Stimulated activated CD8-positive, alpha-beta memory T cell treated with anti-CD3 and anti-CD28 coated beads, Interleukin-2, amount 100 ng/mL, for 48 hours (primary cell): Measurements from ENCODE around the gene STXBP6.
"Not testable (repeated sequence)": the region's sequence is repeated elsewhere in the genome, so short reads cannot be mapped to it uniquely, and the experiment has no call there.

Source experiments
- DNase-seq, 2 donors: peaks; one replicate each; pipeline ENCODE4 v3.0.0-alpha.2; 2020; ENCODE audit warnings: low read depth in 2 of 2

The STXBP6 gene

DNA sequence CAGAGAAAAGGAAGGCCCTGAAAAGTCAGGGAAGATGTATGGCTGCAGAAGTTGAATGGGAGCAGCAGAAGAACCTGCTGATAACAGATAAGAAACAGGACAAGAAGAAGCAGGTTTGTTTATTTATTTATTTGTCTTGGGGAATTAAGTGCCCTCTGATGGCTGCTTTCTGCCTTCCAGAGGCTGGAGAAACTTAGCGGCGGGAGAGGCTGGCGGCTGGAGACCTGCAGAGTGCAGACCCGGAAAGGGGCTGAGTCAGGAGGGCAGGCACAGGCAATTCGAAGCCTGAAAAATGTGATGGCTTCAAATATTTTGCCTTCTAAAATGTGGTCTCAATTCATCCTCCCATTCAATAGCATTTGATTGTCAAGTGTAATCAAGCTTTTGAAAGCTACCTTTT, 247.7 kb downstream of the STXBP6 start:
- DNase-seq, result no peak

DNA sequence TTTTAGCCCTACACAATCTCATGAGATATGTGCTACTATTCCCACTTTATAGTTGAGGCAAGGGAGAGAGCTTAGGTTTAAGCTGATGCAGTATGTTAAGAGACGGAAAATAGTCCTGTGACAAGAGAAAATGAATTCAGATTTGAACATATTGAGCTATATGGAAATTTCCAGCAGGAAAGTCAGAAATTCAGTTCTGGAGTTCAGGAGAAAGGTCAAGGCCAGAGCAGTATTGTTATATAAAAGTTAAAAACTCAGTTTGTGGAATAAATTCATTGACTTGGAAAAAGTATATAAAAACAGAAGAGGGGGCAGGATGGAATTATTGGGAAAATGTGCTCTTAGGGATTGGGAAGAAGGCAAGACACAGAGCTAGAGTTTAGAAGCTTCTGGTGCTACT, 248.9 kb downstream of the STXBP6 start:
- no peak for DNase-seq

DNA sequence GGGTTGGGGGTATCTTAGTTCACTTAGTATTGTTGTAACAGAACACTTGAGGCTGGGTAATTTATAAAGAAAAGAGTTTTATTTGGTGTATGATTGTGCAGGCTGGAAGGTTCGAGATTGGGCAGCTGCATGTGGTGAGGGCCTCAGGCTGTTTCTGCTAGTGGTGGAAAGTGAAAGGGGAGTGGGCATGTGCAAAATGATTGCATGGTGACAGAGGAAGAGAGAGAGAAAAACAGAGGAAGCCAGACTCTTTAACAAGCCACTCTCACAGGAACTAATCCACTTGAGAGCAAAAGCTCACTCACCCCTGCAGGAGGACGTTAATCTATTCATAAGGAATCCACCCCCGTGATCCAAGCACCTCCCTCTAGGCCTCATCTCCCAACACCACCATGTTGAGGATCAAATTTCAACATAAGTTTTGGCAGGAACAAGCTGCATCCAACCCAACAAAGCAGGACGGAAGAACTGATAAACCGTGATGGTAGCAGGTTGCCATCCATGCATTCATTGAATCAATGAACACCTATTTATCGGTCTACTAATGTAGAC, 251.0 kb downstream of the STXBP6 start:
- no peak for DNase-seq

DNA sequence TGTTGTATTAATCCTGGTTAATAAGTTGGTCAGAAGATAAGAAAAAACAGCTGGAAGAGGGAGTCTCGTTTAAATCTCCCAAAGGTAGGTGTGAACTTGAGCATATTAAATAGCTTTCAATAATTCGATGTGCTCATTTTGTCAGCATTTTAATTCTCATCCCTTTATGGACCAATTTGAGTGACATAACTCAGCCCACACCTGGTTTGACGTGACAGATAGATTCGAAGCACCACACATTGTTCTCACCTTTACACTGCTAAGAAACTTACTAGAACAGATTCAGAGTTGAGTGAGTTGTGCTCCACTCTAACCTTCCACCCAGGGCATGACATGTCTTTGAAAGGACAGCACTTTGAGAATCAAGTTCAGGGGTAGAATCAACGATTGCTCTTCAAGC, 254.5 kb downstream of the STXBP6 start:
- no peak for DNase-seq

DNA sequence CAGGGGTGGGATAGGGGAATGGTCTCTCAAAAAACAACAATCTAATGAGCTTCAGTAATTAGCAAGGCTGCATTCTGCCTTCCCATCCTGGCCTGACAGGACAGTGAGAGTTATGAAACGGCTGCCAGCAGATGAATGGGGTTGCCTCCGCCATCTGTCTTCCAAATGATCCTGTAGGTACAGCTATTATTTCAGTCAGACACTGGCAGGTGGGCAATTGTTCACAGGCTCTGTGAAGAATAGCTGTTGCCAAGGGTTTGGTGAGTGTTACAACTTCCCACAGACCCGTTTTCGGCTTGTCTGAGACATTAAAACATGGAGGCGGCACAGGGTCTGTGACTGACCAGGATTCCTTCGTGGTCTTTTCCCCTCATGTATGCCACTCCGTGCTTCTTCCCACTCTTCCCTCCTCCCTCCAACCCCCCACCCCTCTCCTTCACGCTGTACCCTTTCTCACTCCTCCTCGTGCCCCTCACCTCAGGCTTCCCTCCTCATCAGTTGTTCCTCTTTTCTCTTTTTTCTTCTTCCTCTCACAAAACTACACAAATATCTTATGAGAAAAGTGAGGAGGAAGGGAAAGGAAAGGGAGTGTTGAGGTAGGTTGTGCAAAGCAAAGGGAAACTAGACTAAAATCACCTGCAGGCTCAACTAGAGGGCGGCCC, 255.2 kb downstream of the STXBP6 start:
- no peak for DNase-seq

DNA sequence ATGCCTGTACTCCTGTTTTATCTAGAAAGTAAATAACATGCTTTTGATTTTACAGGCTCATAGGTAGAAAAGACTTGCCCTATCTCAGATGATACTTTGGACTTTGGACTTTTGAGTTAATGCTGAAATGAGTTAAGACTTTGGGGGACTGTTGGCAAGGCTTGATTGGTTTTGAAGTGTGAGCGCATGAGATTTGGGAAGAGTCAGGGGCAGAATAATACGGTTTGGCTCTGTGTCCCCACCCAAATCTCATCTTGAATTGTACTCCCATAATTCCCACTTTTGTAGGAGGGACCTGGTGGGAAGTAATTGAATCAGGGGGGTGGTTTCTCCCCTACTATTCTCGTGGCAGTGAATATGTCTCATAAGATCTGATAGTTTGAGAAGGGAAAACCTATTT, 259.8 kb downstream of the STXBP6 start:
- no peak for DNase-seq

DNA sequence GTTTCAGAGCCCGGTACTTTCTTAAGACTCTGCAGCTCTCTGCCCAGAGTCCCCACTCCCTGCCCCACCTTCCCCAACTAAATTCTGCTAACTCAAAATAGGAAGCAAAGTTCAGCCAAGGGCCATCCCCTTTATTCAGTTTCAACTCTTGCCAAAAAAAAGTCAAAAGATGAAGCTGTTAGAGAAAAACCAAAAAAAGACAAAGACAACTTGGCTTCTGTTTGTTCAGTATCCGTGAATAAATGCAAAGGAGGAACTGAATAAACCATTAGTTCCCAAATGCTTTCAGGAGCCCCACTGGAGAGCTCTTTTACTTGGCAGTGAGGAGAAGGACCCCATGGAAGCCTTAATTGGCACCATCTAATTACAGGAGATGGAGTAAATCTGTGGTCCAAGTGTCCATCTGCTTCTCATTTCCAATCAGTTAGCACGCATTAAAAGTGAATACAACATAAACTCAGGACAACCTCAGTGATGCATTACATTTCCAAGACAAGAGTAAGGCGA, 260.5 kb downstream of the STXBP6 start:
- DNase-seq, result no peak

DNA sequence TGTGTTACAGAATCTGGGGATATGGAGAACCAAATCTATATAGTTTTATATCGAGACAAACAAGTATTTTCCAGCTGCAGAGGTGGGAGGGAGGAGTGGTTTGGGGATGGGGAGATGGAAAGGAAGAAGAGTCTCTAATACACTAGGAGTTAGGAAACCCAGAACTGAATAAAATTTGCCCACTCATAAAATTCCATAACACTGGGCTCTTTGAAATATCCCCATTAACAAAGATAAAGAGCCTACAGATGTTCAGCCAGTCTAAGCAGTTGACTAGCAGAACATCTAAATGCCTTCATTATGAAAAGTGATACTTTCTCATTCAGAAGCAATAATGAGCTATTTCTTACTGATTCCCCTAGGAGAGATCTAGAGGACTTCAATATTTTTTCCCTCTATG, 264.2 kb downstream of the STXBP6 start:
- no peak for DNase-seq

DNA sequence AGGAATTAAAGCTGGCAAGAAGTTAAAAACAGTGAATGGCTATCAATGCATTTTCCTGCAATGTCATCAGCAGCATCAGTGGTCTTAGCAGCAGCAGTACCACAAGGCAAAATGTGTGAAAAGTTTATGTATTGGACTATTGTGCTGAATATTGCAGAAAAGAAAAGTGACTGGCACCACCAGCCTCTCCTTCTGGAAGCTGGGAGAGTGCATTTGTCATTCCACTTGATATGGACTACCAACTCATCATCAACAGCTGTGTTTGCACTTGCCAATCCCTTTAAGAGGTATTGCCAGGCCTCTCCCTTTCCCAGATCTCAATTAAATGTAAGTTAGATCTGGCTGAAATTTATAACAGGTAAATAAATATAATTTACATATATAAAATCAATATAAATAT, 265.0 kb downstream of the STXBP6 start:
- no peak for DNase-seq

DNA sequence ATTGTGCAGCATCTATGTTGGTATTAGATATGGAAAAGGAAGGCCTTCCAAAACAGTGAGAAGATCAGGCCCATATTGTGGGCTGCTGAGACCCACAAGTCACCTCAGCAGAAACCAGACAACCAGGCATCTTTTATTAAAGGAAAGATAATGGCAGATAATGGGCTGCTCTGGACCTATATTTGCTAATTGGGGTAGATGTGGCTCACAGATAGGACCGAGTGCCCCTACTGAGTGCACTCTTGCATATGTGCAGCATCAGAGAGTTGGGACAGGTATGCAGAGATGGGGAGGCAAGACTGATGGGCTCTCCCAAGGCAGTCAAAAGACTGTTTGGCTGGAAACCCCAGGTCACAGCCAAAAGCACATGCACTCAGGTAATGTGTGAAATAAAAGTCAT, 266.2 kb downstream of the STXBP6 start:
- no peak for DNase-seq

DNA sequence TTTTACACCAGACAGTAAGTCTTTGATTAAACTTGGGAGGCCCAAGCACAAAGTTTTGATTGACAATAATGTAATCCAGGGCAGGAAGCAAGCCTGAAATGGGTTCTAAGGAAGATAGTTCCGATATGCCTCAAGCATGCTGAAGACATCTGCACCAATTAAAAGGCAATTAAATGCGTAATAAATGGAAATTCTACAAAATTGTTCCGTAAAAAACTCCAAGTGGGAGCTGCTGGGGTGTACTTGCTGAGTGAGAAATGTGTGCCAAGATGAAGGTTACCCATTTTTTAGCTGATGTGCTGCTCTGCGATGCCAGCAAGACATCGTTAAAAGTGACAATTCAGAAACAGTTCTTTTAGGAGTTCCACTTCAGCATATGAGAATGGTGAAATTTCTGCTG, 269.7 kb downstream of the STXBP6 start:
- DNase-seq, result no peak

DNA sequence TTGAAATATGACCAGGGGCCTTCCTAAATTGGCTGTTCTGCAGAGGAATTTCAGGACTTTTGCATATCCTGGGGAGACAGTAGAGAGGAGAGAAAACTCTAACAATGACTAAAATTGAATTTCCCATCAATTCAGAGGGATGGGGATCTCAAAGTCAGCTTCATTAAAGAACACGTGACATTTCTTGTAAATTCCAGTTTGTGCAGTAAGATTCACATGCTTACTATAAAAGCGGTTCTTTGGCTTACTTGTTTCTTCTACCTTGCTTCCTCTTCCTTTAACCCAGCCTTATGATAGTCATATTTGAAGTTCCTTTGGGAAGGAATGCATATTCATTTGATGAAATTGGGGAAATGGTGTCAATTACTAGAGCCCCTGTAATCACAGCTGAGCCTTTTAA, 272.3 kb downstream of the STXBP6 start:
- DNase-seq, result no peak

DNA sequence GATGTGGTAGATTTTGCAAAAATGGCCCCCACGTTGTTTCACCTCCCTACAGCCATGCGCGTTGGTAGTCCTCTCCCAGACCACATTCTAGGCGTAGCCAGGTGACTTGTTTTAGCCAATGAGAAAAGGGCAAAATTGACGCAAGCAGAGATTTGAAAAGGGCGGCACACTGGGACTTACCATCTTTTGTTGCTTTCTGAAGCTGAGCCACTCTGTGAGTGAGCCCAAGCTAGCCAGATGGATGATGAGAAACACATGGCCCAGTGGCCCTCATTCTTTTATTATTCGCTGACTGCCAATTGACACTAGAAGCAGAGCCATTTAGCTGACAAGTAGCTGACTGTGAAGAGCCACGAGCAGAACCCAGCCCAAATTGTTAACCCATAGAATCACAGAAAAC, 274.0 kb downstream of the STXBP6 start:
- DNase-seq, result no peak

DNA sequence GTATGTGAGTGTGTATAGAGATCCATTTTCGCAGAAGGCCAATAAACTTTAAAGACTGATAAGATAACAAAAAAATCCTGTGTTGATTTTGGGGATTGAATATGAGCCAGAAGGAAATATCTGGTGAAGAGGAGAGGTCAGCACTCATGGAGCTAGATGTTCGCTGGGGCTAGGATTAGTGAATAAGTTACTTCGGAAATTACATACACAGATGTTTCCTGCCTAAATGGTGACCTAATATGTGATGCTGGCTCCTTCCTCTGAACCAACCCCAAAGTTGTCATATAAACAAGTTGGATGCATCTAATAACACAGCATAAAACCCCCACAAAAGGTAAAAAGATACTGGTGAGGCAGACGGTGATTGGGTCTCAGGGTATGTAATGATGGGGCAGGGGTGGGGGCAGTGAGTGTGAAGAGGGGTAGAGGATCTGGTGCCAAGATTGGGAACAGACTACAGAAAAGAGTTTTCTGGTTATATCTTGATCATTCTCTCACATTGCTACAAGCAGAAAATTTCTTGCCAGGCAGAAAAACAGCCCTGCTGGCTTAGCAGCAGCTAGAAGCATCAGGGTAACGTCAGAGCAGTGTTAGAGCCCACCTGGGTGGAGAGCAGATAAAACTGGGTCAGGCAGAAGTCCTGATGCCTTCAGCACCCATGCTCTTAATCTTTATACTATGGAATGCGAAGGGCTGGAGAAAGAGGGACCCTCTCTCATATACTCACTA, 275.6 kb downstream of the STXBP6 start:
- DNase-seq, result no peak

DNA sequence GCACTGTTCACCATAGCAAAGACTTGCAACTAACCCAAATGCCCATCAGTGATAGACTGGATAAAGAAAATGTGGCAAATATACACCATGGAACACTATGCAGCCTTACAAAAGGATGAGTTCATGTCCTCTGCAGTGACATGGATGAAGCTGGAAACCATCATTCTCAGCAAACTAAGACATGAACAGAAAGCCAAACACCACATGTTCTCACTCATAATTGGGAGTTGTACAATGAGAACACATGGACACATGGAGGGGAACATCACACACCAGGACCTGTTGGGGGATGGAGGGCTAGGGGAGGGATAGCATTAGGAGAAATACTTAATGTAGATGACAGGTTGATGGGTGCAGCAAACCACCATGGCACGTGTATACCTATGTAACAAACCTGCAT, 276.4 kb downstream of the STXBP6 start:
- DNase-seq, result not testable (repeated sequence)

DNA sequence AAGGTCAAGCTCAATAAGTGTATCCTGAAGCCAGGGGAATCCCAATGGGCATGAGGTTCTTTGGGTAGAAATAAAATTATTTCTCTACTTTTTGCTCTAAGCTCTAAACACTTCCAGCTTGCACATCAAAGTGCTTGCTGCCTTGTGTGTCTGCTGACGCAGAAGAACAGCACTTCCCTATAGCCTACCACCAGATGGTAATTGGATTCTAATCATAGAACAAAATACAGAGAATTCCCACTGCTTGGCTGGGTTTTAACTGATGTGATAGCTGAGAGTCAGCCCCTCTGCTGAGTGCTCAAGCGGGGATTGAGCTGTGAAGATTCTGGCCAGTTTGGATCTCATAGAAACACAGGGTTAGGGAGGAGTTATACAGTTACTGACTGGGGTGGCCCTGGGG, 283.5 kb downstream of the STXBP6 start:
- no peak for DNase-seq

DNA sequence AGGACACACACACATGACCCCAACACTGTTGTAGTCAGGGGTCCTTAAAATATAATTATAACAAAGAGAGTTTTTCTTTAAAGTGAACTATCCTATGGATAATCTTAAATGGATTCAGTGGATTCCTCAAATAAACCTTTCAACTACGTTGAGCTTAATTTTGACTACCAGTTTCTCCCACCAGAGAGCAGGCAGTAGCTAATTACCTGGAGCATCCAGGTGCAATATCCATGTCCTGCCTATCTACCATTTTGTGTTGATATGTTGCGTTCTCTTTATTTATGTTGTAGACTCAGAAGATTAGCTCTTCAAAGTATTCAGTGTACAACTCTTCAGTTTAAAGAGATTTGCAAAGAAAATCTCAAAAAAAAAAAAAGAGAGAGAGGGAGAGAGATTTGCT, 288.8 kb downstream of the STXBP6 start:
- DNase-seq, result no peak
